Superior temporal gyrus (tissue), 1 donor: Measurements from ENCODE around the gene GPER1.

Experiments used
- DNase-seq: peaks from one replicate; pipeline ENCODE4 v3.0.0-alpha.2; 2016; ENCODE audit errors: extremely low spot score

Gene GPER1

GRCh38 chr7:1119201-1119600, 31.3 kb downstream of the GPER1 start:
- no peak for DNase-seq

GRCh38 chr7:1120791-1121190, 32.9 kb downstream of the GPER1 start:
- DNase-seq, result no peak

GRCh38 chr7:1121476-1121875, 33.6 kb downstream of the GPER1 start:
- DNase-seq, result no peak

GRCh38 chr7:1121886-1122831, 34.2 kb downstream of the GPER1 start:
- no peak for DNase-seq

DNA sequence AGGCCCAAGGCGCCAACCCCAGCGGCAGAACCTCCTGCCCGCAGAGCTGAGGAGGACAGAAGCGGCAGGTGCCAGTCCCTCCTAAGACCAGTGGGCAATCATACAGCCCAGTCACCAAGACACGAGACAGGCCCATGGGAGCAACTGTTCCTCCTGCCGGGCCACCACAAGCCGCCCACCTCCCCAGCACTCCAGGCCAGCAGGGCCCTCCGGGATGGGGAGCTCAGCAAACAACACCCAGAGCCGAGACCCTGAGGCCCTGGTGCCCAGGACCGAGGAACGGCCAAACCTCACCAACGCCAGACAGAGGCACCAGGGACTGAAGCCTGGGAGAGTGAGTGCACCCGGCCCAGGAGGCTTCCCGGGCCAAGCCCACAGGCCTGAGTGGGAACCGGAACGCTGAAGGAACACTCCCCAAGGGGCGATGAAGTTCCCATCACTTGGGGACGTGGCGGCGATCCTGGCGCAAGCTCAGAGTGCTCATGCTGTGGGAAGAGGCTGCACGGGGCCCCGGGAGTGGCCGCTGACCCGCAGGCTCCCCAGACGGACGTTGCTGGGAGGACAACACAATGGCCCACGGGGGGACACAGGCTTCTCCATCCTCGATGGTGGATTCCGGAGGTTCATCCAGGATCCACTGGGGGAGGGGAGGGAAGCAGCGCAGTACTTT, 35.1 kb downstream of the GPER1 start:
- DNase-seq, result no peak

GRCh38 chr7:1123715-1124114, 35.8 kb downstream of the GPER1 start:
- peak; percentile 69 for DNase-seq

- no peak for DNase-seq
These were observed 36.3 kb downstream of the GPER1 start for GRCh38 chr7:1124164-1124563.

- DNase-seq, result no peak
These were observed 37.1 kb downstream of the GPER1 start for GRCh38 chr7:1124816-1125602.

GRCh38 chr7:1125603-1125969, 37.7 kb downstream of the GPER1 start:
- DNase-seq, result no peak

DNA sequence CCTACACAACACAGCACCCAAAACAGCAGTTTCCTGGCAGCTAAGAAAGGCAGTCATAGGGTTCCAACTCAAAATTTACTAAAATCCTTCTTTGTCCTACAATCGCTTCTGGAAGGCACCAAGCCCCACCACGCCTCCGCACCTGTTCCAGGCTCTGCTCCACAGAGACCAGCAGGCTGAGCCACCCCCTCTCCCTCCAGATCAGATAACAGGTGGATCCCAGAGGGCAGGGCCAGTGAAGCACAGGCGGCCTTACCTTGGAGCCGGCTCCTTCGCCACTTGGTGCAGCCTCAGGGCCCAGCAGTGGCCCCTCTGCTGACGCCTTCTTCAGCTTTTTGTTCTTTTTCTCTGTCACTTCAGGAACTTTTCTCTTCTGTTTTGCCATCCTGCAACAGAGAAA, 39.1 kb downstream of the GPER1 start:
- DNase-seq, result no peak

DNA sequence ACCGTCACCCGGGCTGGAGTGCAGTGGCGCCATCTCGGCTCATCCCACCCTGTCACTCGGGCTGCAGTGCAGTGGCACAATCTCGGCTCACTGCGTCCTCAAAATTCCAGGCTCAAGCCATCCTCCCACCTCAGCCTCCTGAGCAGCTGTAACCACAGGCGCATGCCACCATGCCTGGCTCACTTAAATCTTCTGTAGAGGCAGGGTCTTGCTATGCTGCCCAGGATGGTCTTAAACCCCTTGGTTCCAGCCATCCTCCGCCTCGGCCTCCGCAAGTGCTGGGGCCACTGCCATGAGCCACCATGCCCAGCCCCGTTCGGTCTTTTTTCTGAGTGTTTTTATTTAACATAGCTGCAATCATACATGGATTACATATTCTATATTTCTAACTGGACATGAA, 41.5 kb downstream of the GPER1 start:
- no peak for DNase-seq

GRCh38 chr7:1130021-1130990, 42.4 kb downstream of the GPER1 start:
- no peak for DNase-seq

DNA sequence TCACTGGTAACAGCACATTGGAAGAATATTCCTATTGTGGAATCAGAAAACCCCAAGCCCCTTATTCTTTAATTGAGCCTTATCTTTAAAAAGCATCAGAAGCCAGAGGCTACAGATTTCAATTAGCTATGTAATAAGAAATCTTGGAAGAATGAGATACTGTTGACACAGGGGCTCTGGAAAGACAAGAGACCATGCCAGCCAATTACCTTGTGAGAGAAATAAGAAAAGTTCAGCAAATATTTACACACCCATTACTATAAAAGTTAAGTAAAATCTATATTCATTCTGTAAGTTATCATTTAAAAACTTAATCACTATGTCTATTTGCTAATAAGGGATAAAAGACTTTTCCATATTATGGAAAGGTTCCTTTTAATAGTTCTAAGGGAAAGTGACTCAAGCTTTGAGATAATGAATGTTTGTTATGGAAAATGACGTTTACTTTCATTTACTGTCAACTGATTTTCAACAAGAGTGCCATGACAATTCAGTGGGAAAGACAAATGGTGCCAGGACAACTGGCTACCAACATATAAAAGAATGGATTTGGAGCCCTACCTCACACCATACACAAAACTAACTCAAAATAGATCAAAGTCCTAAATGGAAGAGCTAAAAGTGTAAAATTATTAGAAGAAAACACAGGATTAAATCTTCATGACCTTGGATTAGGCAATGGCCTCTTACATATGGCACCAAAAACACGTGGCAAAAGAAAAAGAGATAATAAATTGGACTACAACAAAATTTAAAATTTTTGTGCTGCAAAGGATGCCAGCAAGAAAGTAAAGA, 43.8 kb downstream of the GPER1 start:
- no peak for DNase-seq

- DNase-seq, result no peak
These were observed 47.0 kb downstream of the GPER1 start for GRCh38 chr7:1134951-1135350.

- no peak for DNase-seq
These were observed 49.1 kb downstream of the GPER1 start for GRCh38 chr7:1136841-1137516.

GRCh38 chr7:1137517-1138167, 49.7 kb downstream of the GPER1 start:
- no peak for DNase-seq

GRCh38 chr7:1140476-1141104, 52.7 kb downstream of the GPER1 start:
- DNase-seq, result no peak

DNA sequence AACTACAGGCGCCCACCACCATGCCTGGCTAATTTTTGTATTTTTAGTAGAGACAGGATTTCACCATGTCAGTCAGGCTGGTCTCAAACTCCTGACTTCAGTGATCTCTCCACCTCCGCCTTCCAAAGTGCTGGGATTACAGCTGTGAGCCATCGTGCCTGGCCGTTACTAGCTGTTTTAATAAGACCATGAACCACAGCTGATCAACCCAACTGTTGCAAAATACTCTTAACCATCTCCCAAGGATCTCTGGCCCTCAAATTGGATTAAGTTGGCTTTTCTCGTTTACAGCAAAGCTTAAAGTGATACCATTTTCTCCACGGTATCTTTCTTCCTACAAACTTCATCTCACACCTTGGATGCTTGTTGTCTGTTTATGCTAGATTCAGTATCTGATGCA, 53.7 kb downstream of the GPER1 start:
- no peak for DNase-seq
